ENCODE data around the gene CTTNBP2.

GRCh38 chr7:117828825-117829224, 44.4 kb downstream of the CTTNBP2 start:
- TF ChIP-seq, protein P1, sequence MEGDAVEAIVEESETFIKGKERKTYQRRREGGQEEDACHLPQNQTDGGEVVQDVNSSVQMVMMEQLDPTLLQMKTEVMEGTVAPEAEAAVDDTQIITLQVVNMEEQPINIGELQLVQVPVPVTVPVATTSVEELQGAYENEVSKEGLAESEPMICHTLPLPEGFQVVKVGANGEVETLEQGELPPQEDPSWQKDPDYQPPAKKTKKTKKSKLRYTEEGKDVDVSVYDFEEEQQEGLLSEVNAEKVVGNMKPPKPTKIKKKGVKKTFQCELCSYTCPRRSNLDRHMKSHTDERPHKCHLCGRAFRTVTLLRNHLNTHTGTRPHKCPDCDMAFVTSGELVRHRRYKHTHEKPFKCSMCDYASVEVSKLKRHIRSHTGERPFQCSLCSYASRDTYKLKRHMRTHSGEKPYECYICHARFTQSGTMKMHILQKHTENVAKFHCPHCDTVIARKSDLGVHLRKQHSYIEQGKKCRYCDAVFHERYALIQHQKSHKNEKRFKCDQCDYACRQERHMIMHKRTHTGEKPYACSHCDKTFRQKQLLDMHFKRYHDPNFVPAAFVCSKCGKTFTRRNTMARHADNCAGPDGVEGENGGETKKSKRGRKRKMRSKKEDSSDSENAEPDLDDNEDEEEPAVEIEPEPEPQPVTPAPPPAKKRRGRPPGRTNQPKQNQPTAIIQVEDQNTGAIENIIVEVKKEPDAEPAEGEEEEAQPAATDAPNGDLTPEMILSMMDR (IDR thresholded peaks at IDR 0.05), result no peak
- TF ChIP-seq POLR2A (IDR thresholded peaks at IDR 0.05) (no peak), POLR2AphosphoS5 (IDR thresholded peaks at IDR 0.05) (no peak), EP300 (IDR thresholded peaks at IDR 0.05; ENCODE audit: low read depth) (no peak)

Measured in transverse colon (tissue), 4 donors.